A673 (cell line): ENCODE measurements around the gene CDX1.

ENCODE experiments used
- EZH2 ChIP-seq: fragments of 200-600 bp; sonication (generic); IDR thresholded peaks from 2 replicates; pipeline ENCODE4 v1.6.1; 2017; ENCODE audit warnings: borderline replicate concordance, low read depth, mild to moderate bottlenecking, mixed read lengths, antibody characterized with exemption, low read length; ENCODE audit not compliant: poor library complexity, severe bottlenecking
- TF ChIP-seq, protein P1 (sequence below): fragments of 300-800, 200-600 bp; sonication (generic); conservative IDR thresholded peaks from 2 replicates; pipeline ENCODE4 v1.5.1; 2017; ENCODE audit warnings: low read depth, mild to moderate bottlenecking, antibody characterized with exemption, low read length, moderate library complexity, mixed read lengths

DNA sequence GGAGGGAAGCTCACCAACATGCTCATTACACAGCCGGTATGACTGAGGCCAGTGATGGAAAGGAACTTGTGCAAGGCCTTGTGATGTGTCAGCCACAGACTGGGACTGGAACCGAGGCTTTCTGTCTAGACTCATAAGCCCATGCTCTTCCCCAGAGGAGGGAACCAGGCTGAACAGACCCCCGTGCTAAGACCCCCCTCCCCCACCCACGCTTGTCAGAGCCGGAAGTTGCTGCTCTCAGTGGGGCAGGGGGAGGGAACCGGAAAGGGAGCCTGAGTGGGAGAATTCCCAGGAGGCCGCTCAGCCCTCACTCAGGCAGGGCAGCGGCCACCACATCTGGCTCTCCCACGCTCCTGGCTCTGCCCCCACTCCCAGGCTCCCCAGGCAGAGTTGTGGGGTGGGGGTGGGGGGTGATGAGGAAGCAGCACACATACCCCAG lies 6.8 kb upstream of the CDX1 start:
- TF ChIP-seq, protein P1, sequence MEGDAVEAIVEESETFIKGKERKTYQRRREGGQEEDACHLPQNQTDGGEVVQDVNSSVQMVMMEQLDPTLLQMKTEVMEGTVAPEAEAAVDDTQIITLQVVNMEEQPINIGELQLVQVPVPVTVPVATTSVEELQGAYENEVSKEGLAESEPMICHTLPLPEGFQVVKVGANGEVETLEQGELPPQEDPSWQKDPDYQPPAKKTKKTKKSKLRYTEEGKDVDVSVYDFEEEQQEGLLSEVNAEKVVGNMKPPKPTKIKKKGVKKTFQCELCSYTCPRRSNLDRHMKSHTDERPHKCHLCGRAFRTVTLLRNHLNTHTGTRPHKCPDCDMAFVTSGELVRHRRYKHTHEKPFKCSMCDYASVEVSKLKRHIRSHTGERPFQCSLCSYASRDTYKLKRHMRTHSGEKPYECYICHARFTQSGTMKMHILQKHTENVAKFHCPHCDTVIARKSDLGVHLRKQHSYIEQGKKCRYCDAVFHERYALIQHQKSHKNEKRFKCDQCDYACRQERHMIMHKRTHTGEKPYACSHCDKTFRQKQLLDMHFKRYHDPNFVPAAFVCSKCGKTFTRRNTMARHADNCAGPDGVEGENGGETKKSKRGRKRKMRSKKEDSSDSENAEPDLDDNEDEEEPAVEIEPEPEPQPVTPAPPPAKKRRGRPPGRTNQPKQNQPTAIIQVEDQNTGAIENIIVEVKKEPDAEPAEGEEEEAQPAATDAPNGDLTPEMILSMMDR, result no peak
- no peak for TF ChIP-seq EZH2
